PC-3 (cell line): ENCODE data around the gene DTNBP1.

Experiments used
- CTCF ChIP-seq: fragments of 300-600 bp; sonication (generic); conservative IDR thresholded peaks from 2 replicates; pipeline ENCODE4 v1.5.1; 2017; ENCODE audit warnings: antibody characterized with exemption, low read depth, mild to moderate bottlenecking, low read length
- EZH2 ChIP-seq: fragments of 300-600 bp; sonication (generic); IDR thresholded peaks from one replicate; pipeline ENCODE4 v1.6.1; 2017; ENCODE audit warnings: antibody characterized with exemption, mild to moderate bottlenecking, low read length; ENCODE audit not compliant: unreplicated experiment
- EZH2phosphoT487 ChIP-seq: fragments of 300-600 bp; sonication (generic); IDR thresholded peaks from 2 replicates; pipeline ENCODE4 v1.6.1; 2018; ENCODE audit warnings: mild to moderate bottlenecking, antibody characterized with exemption, low read length, borderline replicate concordance

GRCh38 chr6:15536198-15536955 lies 126.5 kb downstream of the DTNBP1 start:
- no peak for TF ChIP-seq CTCF
- no peak for TF ChIP-seq EZH2
- TF ChIP-seq EZH2phosphoT487: no peak
